Mesendoderm (in vitro differentiated cells): ENCODE data around the gene MACF1.

Experiments
- DNase-seq: peaks from one replicate; pipeline ENCODE4 v3.0.0; 2013
- H2AK5ac ChIP-seq: 2 replicates; pipeline ENCODE4 v1.6.1; 2013; ENCODE audit warnings: low read length, inconsistent platforms
- H2BK120ac ChIP-seq: 2 replicates; pipeline ENCODE4 v1.6.1; 2013; ENCODE audit warnings: low read depth, mild to moderate bottlenecking, low read length, moderate library complexity, mixed read lengths
- H2BK15ac ChIP-seq: replicated peaks from 2 replicates; pipeline ENCODE4 v1.6.1; 2013; ENCODE audit warnings: low read depth, mild to moderate bottlenecking, moderate library complexity
- H2BK5ac ChIP-seq: 2 replicates; pipeline ENCODE4 v1.6.1; 2013; ENCODE audit warnings: low read length, inconsistent platforms
- H3K18ac ChIP-seq: 2 replicates; pipeline ENCODE4 v1.6.1; 2013; ENCODE audit warnings: mild to moderate bottlenecking, low read length, mixed read lengths
- H3K23ac ChIP-seq: one replicate; pipeline ENCODE4 v1.6.1; 2013; ENCODE audit warnings: low read length
- H3K27ac ChIP-seq: 2 replicates; pipeline ENCODE4 v1.5.1; 2013; ENCODE audit warnings: low read depth, mild to moderate bottlenecking, inconsistent platforms, low read length, moderate library complexity
- H3K27me3 ChIP-seq: 2 replicates; pipeline ENCODE4 v1.6.1; 2013; ENCODE audit warnings: low read length, control low read depth, mild to moderate bottlenecking, inconsistent platforms; ENCODE audit not compliant: insufficient read depth, poor library complexity
- H3K36me3 ChIP-seq: 2 replicates; pipeline ENCODE4 v1.6.1; 2013; ENCODE audit warnings: low read length, inconsistent platforms; ENCODE audit not compliant: control insufficient read depth, insufficient read depth
- H3K4ac ChIP-seq: one replicate; pipeline ENCODE4 v1.6.1; 2013; ENCODE audit warnings: low read depth, mild to moderate bottlenecking, low read length, moderate library complexity
- H3K4me1 ChIP-seq: 2 replicates; pipeline ENCODE4 v1.6.1; 2013; ENCODE audit warnings: low read depth, low read length, inconsistent platforms; ENCODE audit not compliant: control insufficient read depth
- H3K4me2 ChIP-seq: 2 replicates; pipeline ENCODE4 v1.6.1; 2013; ENCODE audit warnings: low read length
- H3K4me3 ChIP-seq: 2 replicates; pipeline ENCODE4 v1.5.1; 2013; ENCODE audit warnings: mild to moderate bottlenecking, low read length
- H3K56ac ChIP-seq: one replicate; pipeline ENCODE4 v1.6.1; 2013; ENCODE audit warnings: low read length
- H3K79me1 ChIP-seq: 2 replicates; pipeline ENCODE4 v1.6.1; 2013; ENCODE audit warnings: low read length, inconsistent platforms
- H3K79me2 ChIP-seq: 2 replicates; pipeline ENCODE4 v1.6.1; 2013; ENCODE audit warnings: mild to moderate bottlenecking, low read length; ENCODE audit not compliant: control insufficient read depth, insufficient read depth
- H3K9ac ChIP-seq: 2 replicates; pipeline ENCODE4 v1.6.1; 2013; ENCODE audit warnings: low read length, inconsistent platforms
- H4K5ac ChIP-seq: one replicate; pipeline ENCODE4 v1.6.1; 2013; ENCODE audit warnings: low read length
- H4K8ac ChIP-seq: one replicate; pipeline ENCODE4 v1.6.1; 2013; ENCODE audit warnings: low read depth, mild to moderate bottlenecking, control low read depth, low read length, moderate library complexity
- WGBS: extraction: QIAGEN DNeasy Blood & Tissue Kit; methylation state at CpG from one replicate; pipeline ENCODE4 v1.1.7; 2013; ENCODE audit warnings: low lambda C conversion rate, missing lambda C conversion rate; ENCODE audit not compliant: insufficient coverage; ENCODE audit errors: extremely low coverage; 5-methylcytosine and 5-hydroxymethylcytosine counted together

The MACF1 gene

GRCh38 chr1:39363267-39363666, 158.8 kb downstream of the MACF1 start:
- Histone ChIP-seq H3K36me3 (peaks cover 7% of the 10 kb centered on the region), H2BK15ac (no peak overlapping the region), H4K5ac (no peak overlapping the region), H3K23ac (no peak overlapping the region), H3K4me2 (no peak overlapping the region), H3K4me1 (no peaks in the 10 kb centered on the region), H3K4me3 (no peak overlapping the region), H3K4ac (no peak overlapping the region), H4K8ac (no peak overlapping the region), H3K79me2 (no peaks in the 10 kb centered on the region), H3K9ac (no peak overlapping the region), H3K56ac (no peak overlapping the region), H2AK5ac (no peak overlapping the region), H3K27ac (no peak overlapping the region), H2BK120ac (no peak overlapping the region), H3K18ac (no peak overlapping the region), H2BK5ac (no peak overlapping the region), H3K79me1 (no peaks in the 10 kb centered on the region), H3K27me3 (no peaks in the 10 kb centered on the region)
- no peak for DNase-seq
- WGBS, result no CpG with 5 or more reads among the region's 2 CpGs

- no peaks in the 10 kb centered on the region for H3K36me3 ChIP-seq
Observed at GRCh38 chr1:39368045-39368444, 163.6 kb downstream of the MACF1 start.

DNA sequence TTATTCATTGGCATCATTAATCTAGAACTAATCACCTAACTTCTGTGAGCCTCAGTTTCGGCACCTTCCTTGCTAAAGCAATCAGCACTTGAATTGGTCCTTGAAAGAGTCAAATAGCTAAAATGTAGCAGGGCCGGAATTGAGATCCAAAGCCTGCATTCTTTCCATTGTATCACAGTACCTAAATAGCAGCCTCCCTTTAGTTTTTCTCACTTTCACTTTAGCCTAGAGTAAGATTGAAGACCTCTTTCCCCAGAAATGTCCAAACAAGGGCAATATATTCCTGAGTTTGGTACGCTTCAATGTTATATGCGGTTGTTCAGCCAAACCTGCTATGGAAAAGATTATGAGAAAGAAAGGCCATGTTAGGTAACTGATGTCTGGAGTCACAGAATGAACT, 165.1 kb downstream of the MACF1 start:
- Histone ChIP-seq H3K56ac (no peak overlapping the region), H4K5ac (no peak overlapping the region), H2BK15ac (no peak overlapping the region), H3K27ac (no peak overlapping the region), H2BK5ac (no peak overlapping the region), H3K79me1 (no peaks in the 10 kb centered on the region), H3K4me2 (no peak overlapping the region), H2BK120ac (no peak overlapping the region), H3K4me1 (no peaks in the 10 kb centered on the region), H3K79me2 (no peaks in the 10 kb centered on the region), H2AK5ac (no peak overlapping the region), H3K18ac (no peak overlapping the region), H4K8ac (no peak overlapping the region), H3K4me3 (no peak overlapping the region), H3K23ac (no peak overlapping the region), H3K36me3 (no peaks in the 10 kb centered on the region), H3K27me3 (no peaks in the 10 kb centered on the region), H3K9ac (no peak overlapping the region), H3K4ac (no peak overlapping the region)
- no peak for DNase-seq
- no CpG with 5 or more reads among the region's 4 CpGs for WGBS

More at GRCh38 chr1:39368045-39368444, 163.6 kb downstream of the MACF1 start:
- Histone ChIP-seq H2BK5ac (no peak overlapping the region), H2AK5ac (no peak overlapping the region), H3K4ac (no peak overlapping the region), H2BK120ac (no peak overlapping the region), H3K18ac (no peak overlapping the region), H3K4me1 (no peaks in the 10 kb centered on the region), H3K27ac (no peak overlapping the region), H3K4me3 (no peak overlapping the region), H3K23ac (no peak overlapping the region), H3K79me1 (no peaks in the 10 kb centered on the region), H3K4me2 (no peak overlapping the region), H3K27me3 (no peaks in the 10 kb centered on the region), H3K9ac (no peak overlapping the region), H3K56ac (no peak overlapping the region), H2BK15ac (no peak overlapping the region), H4K5ac (no peak overlapping the region), H4K8ac (no peak overlapping the region), H3K79me2 (no peaks in the 10 kb centered on the region)
- no peak for DNase-seq
- WGBS, result no CpG with 5 or more reads among the region's 1 CpG

DNA sequence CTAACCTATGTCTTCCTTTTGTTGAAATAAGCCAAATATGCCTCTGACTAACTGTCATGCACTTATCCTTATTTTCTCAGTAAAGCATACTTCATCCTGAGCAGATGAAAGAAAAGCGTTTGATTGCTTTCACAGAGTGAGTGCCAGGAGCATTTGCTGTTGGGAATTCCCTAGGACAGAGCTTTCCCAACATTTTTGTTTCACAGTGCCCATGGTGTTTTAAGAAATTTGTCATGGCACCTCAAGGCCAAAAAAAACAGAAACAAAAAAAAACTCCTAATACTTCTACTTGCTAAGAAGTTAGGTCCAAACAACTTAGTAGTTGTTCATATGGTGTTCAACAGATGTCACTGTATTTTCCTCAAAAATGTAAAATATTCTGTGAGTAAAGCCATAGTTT, 166.1 kb downstream of the MACF1 start:
- Histone ChIP-seq H3K4ac (no peak overlapping the region), H3K79me2 (no peaks in the 10 kb centered on the region), H2BK15ac (no peak overlapping the region), H2AK5ac (no peak overlapping the region), H3K36me3 (no peaks in the 10 kb centered on the region), H3K27me3 (no peaks in the 10 kb centered on the region), H3K18ac (no peak overlapping the region), H4K5ac (no peak overlapping the region), H3K56ac (no peak overlapping the region), H3K4me3 (no peak overlapping the region), H2BK120ac (no peak overlapping the region), H3K27ac (no peak overlapping the region), H3K4me2 (no peak overlapping the region), H3K79me1 (no peaks in the 10 kb centered on the region), H2BK5ac (no peak overlapping the region), H3K9ac (no peak overlapping the region), H3K23ac (no peak overlapping the region), H3K4me1 (no peaks in the 10 kb centered on the region), H4K8ac (no peak overlapping the region)
- no CpG with 5 or more reads among the region's 1 CpG for WGBS
- DNase-seq, result no peak

DNA sequence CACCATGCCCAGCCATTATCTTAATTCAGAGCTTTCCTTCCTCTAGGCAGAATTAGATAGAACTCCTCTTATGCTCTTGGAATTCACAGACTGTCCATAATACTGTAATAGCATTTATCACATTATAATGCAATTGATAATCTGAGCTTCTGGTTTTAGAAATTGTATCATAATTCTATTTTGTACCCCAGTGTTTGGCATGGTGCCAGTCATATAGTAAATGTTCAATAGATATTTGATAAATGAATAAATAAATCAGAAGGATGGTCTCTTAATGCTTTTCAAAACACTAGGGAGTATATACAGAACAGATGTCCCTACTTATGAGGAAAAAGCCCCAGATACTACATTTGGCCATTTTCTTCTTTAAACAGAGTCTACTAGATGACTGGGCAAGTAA, 167.6 kb downstream of the MACF1 start:
- H3K23ac ChIP-seq, result no peak overlapping the region
- H4K5ac ChIP-seq, result no peak overlapping the region
- no peaks in the 10 kb centered on the region for H3K4me1 ChIP-seq
- H2AK5ac ChIP-seq, result no peak overlapping the region
- H3K4me3 ChIP-seq, result no peak overlapping the region
- H2BK120ac ChIP-seq, result no peak overlapping the region
- H2BK15ac ChIP-seq, result no peak overlapping the region
- no peak for DNase-seq
- H3K79me2 ChIP-seq, result no peaks in the 10 kb centered on the region
- H3K56ac ChIP-seq, result no peak overlapping the region
- H3K18ac ChIP-seq, result no peak overlapping the region
- no peaks in the 10 kb centered on the region for H3K27me3 ChIP-seq
- no peaks in the 10 kb centered on the region for H3K36me3 ChIP-seq
- no peaks in the 10 kb centered on the region for H3K79me1 ChIP-seq
- no peak overlapping the region for H3K27ac ChIP-seq
- no peak overlapping the region for H3K4ac ChIP-seq
- H2BK5ac ChIP-seq, result no peak overlapping the region
- no peak overlapping the region for H3K9ac ChIP-seq
- H3K4me2 ChIP-seq, result no peak overlapping the region
- H4K8ac ChIP-seq, result no peak overlapping the region

GRCh38 chr1:39376656-39377055, 172.2 kb downstream of the MACF1 start:
- Histone ChIP-seq H3K18ac (no peak overlapping the region), H2BK120ac (no peak overlapping the region), H3K27me3 (no peaks in the 10 kb centered on the region), H3K9ac (no peak overlapping the region), H3K79me1 (no peaks in the 10 kb centered on the region), H4K5ac (no peak overlapping the region), H4K8ac (peak overlapping the region; percentile 56), H3K27ac (no peak overlapping the region), H2BK15ac (no peak overlapping the region), H3K4ac (no peak overlapping the region), H3K56ac (no peak overlapping the region), H3K4me1 (no peaks in the 10 kb centered on the region), H3K36me3 (no peaks in the 10 kb centered on the region), H3K4me3 (no peak overlapping the region), H3K23ac (no peak overlapping the region), H2AK5ac (no peak overlapping the region), H3K4me2 (no peak overlapping the region), H2BK5ac (no peak overlapping the region), H3K79me2 (no peaks in the 10 kb centered on the region)
- no peak for DNase-seq
- WGBS, result 100% methylated on average over 1 of the region's 7 CpGs
